Measurements from ENCODE around the gene LIN7C. TPM values are rescaled to one million over a fixed set of nuclear protein-coding genes. Genes with fewer than 3 reads are reported as not detected.

LIN7C gene
- total and polyA plus RNA-seq, 2 of the 8 experiments (the other 6 are each of a cell fraction or from before 2014, with no cell fraction given): 10.5 to 42.7 TPM

DNA sequence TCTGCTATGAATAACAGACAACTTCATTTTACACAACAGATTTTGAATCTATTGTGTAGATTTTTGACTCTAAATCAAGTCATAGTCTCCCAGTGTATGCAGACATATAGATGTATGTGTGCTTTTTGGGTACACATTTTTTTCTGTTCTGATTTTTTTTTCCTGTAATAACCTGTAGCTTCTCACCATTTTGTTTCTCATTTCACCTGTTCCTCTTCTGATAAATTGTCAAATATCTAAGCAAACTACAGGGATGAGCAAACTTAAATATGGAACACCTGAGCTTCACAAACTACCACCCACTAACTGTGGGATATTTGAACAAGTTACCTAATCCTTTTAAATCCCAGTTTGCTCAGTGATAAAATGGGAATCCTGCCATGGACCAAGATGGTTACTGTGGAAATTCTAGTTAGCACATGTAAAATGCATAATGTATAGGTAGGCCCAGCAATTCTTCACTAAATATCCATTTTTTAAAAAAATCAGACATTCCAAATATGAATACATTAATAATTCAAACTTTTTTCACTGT is 49.7 kb downstream of the LIN7C start:
- Histone ChIP-seq H3K23ac (ENCODE audit: insufficient read length) (no peak overlapping the region), H3K18ac (ENCODE audit: extremely low read depth, low read length) (no peak overlapping the region), H3K4me2 (ENCODE audit: insufficient read depth in 1 of 2, low read depth in 2 of 2, low read length in 2 of 2) (no peak overlapping the region), H3K9ac (replicated peaks in 1 of 4; ENCODE audit: extremely low read depth in 1 of 4, low read depth in 3 of 4, low read length in 3 of 4) (no peak overlapping the region), H2BK15ac (ENCODE audit: low read length) (no peak overlapping the region), H3K14ac (ENCODE audit: insufficient read length) (no peak overlapping the region), H2BK12ac (ENCODE audit: low read depth, low read length) (no peak overlapping the region), H2BK5ac (ENCODE audit: low read depth, low read length) (no peak overlapping the region), H4K5ac (ENCODE audit: insufficient read length, low read depth, low read length) (no peak overlapping the region), H3K27me3 (replicated peaks in 1 of 4; ENCODE audit: control insufficient read depth in 3 of 4, extremely low read depth in 1 of 4, insufficient read depth in 3 of 4, low read length in 3 of 4) (no peaks in the 10 kb centered on the region), H4K91ac (replicated peaks; ENCODE audit: insufficient read length, low read length) (no peak overlapping the region), H2AK5ac (ENCODE audit: low read depth, low read length) (no peak overlapping the region), H3K4ac (replicated peaks; ENCODE audit: insufficient read length, low read depth, low read length) (no peak overlapping the region), H3K36me3 (ENCODE audit: control insufficient read depth in 2 of 4, insufficient read depth in 4 of 4, low read length in 3 of 4) (peaks cover 0 to 4% (median 1%) of the 10 kb centered on the region in 4 experiments; a peak in 2 of 8 replicates), H2AFZ (ENCODE audit: low read length) (no peak overlapping the region), H2BK120ac (replicated peaks; ENCODE audit: low read depth, low read length) (no peak overlapping the region), H3K9me3 (ENCODE audit: insufficient read depth in 2 of 2, low read depth in 1 of 2, low read length in 1 of 2) (0 out of 4 replicates have a peak, but pooled peaks cover 0 to 2% of the 10 kb centered on the region in 2 experiments), H3K79me1 (ENCODE audit: low read depth, low read length) (peaks cover 4% of the 10 kb centered on the region), H3K56ac (replicated peaks; ENCODE audit: insufficient read length, low read depth, low read length) (no peak overlapping the region), H4K8ac (ENCODE audit: extremely low read depth, insufficient read depth, low read length) (no peak overlapping the region), H3K4me3 (ENCODE audit: extremely low read depth in 1 of 4, insufficient read depth in 2 of 4, low read depth in 3 of 4, low read length in 4 of 4) (no peak overlapping the region), H3K27ac (ENCODE audit: low read depth, low read length) (no peak overlapping the region), H3K4me1 (replicated peaks in 1 of 4; ENCODE audit: control insufficient read depth in 3 of 4, insufficient read depth in 4 of 4, low read length in 3 of 4) (peaks cover 0 to 22% (median 10%) of the 10 kb centered on the region in 4 experiments; a peak in 4 of 7 replicates), H3K23me2 (ENCODE audit: low read depth, low read length) (no peaks in the 10 kb centered on the region; the same call in 1 of the 2 replicates), H3K79me2 (ENCODE audit: control insufficient read depth in 1 of 2, insufficient read depth in 2 of 2, low read length in 2 of 2) (peaks cover 37 to 98% of the 10 kb centered on the region in 2 experiments), H4K20me1 (replicated peaks in 1 of 2; ENCODE audit: control insufficient read depth in 1 of 2, insufficient read depth in 2 of 2, low read length in 2 of 2) (peaks cover 0 to 6% of the 10 kb centered on the region in 2 experiments), H2BK20ac (ENCODE audit: low read length) (no peak overlapping the region)
- CTCF ChIA-PET (ENCODE audit: partially characterized antibody): interaction anchor here (1.2 kb wide), 1 partner anchor 30 kb away, joined by 4 read pairs; no protein-coding TSS in a partner anchor
- TF ChIP-seq TAF7 (optimal IDR thresholded peaks at IDR 0.05; ENCODE audit: borderline replicate concordance, low read depth, low read length): no peak
- no peak for TF ChIP-seq TAF1 (IDR thresholded peaks at IDR 0.05; ENCODE audit: low read depth, low read length)
- TF ChIP-seq SP2 (IDR thresholded peaks at IDR 0.05; ENCODE audit: low read length): no peak
- no peak for TF ChIP-seq SAP30 (IDR thresholded peaks at IDR 0.05; ENCODE audit: insufficient read depth, insufficient replicate concordance, low read length)
- TF ChIP-seq TCF12 (IDR thresholded peaks at IDR 0.05; ENCODE audit: low read depth, low read length): no peak
- no peak for FAIRE-seq
- POLR2A ChIA-PET (ENCODE audit: partially characterized antibody): interaction anchor here (1.0 to 4.6 kb wide), 3 partner anchors 9 to 13 kb away, joined by 3 to 23 read pairs (median 4); no protein-coding TSS in a partner anchor
- no peak for DNase-seq (ENCODE audit: low read depth in 1 of 2, low spot score in 2 of 2)
